Measurements from ENCODE around the gene SCAND1.

Gene SCAND1

GRCh38 chr20:35904982-35905663 lies 49.2 kb downstream of the SCAND1 start:
- DNase-seq (ENCODE audit: low read depth), result no peak

DNA sequence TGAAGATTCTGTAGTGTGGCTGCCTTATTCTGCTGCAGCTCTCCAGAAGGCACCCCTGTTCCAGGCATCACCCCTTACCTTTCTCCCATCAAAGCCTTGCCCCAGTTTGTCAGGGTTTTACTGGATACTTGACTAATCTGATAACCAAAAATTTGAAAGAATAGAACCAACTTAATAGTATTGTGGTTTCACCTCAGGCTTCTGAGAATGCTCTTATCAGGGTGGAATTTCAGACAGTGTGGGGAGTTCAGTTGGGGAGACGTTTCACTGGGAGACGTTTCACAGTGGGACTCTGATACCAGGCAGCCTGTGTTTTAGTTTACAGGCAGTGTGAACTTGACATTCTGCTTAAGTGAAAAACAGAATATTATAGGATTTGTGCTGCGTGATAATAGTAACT lies 50.5 kb downstream of the SCAND1 start:
- DNase-seq (ENCODE audit: low read depth), result no peak

Data from activated T-helper 9 cell treated with anti-CD3 and anti-CD28 coated beads, Interleukin-2, amount 50 U/mL, for 16 hours (primary cell).